Immature natural killer cell (primary cell): ENCODE measurements around the gene SLC30A2. TPM values are rescaled to one million over a fixed set of nuclear protein-coding genes. Genes with fewer than 3 reads are reported as not detected.

Experiments used
- DNase-seq, 3 donors: peaks; one replicate each; pipeline ENCODE4 v3.0.0; 2022; ENCODE audit warnings: mixed read lengths in 1 of 3
- H3K27ac Mint-ChIP-seq, 6 donors: one replicate each; pipeline ENCODE4 v1.8.0; 2020; ENCODE audit warnings: mixed read lengths in 6 of 6, mild to moderate bottlenecking in 5 of 6, inconsistent platforms in 4 of 6, moderate library complexity in 3 of 6
- H3K27me3 Mint-ChIP-seq, 3 donors: one replicate each; pipeline ENCODE4 v1.8.0; 2020 to 2021; ENCODE audit warnings: low read depth in 3 of 3, mild to moderate bottlenecking in 3 of 3, mixed read lengths in 3 of 3, moderate library complexity in 3 of 3, inconsistent platforms in 1 of 3
- H3K36me3 Mint-ChIP-seq, 3 donors: one replicate each; pipeline ENCODE4 v1.8.0; 2020; ENCODE audit warnings: mixed read lengths in 3 of 3, inconsistent platforms in 2 of 3, mild to moderate bottlenecking in 2 of 3
- H3K4me1 Mint-ChIP-seq, 2 donors: one replicate each; pipeline ENCODE4 v1.8.0; 2020; ENCODE audit warnings: inconsistent platforms in 2 of 2, mild to moderate bottlenecking in 2 of 2, mixed read lengths in 2 of 2, moderate library complexity in 1 of 2
- H3K4me3 Mint-ChIP-seq, 5 donors: one replicate each; pipeline ENCODE4 v1.8.0; 2020; ENCODE audit warnings: mild to moderate bottlenecking in 5 of 5, mixed read lengths in 5 of 5, inconsistent platforms in 3 of 5, moderate library complexity in 3 of 5
- H3K9me3 Mint-ChIP-seq, 6 donors: one replicate each; pipeline ENCODE4 v1.8.0; 2020; ENCODE audit warnings: mild to moderate bottlenecking in 6 of 6, mixed read lengths in 6 of 6, inconsistent platforms in 4 of 6, moderate library complexity in 3 of 6
- polyA plus RNA-seq, 3 donors: library from polyadenylated mRNA; unstranded; fragments of 300-500 nt; fragmentation: Illumina TruSeq; gene quantifications; one replicate each; pipeline ENCODE4 v1.2.3, GENCODE V29; 2021

SLC30A2 gene
- polyA plus RNA-seq, 3 donors from 2014 or later = not detected

- Mint-ChIP-seq H3K27me3 (peaks cover 2 to 8% (median 5%) of the 10 kb centered on the region in 3 donors), H3K9me3 (no peaks in the 10 kb centered on the region), H3K4me1 (peaks cover 0 to 1% of the 10 kb centered on the region in 2 donors), H3K27ac (no peak overlapping the region), H3K4me3 (no peak overlapping the region), H3K36me3 (no peaks in the 10 kb centered on the region)
- DNase-seq = no peak
Measured at GRCh38 chr1:26029054-26029863, 16.7 kb downstream of the SLC30A2 start.

- no peaks in the 10 kb centered on the region for H3K9me3 Mint-ChIP-seq
- no peak overlapping the region for H3K4me3 Mint-ChIP-seq
- no peaks in the 10 kb centered on the region for H3K4me1 Mint-ChIP-seq
- no peaks in the 10 kb centered on the region for H3K36me3 Mint-ChIP-seq
- H3K27me3 Mint-ChIP-seq = peaks cover 2 to 8% (median 3%) of the 10 kb centered on the region in 3 donors
- no peak overlapping the region for H3K27ac Mint-ChIP-seq
- DNase-seq = no peak
Measured at GRCh38 chr1:26028490-26028980, 17.4 kb downstream of the SLC30A2 start.

GRCh38 chr1:26027716-26028489 lies 18.0 kb downstream of the SLC30A2 start:
- no peaks in the 10 kb centered on the region for H3K36me3 Mint-ChIP-seq
- no peaks in the 10 kb centered on the region for H3K4me1 Mint-ChIP-seq
- H3K27ac Mint-ChIP-seq = no peak overlapping the region
- H3K9me3 Mint-ChIP-seq = no peaks in the 10 kb centered on the region
- H3K4me3 Mint-ChIP-seq = no peak overlapping the region
- DNase-seq = no peak
- H3K27me3 Mint-ChIP-seq = peaks cover 2 to 9% (median 3%) of the 10 kb centered on the region in 3 donors

GRCh38 chr1:26025517-26025916 lies 20.4 kb downstream of the SLC30A2 start:
- Mint-ChIP-seq H3K27me3 (peaks cover 2 to 3% (median 2%) of the 10 kb centered on the region in 3 donors), H3K27ac (no peak overlapping the region), H3K36me3 (no peaks in the 10 kb centered on the region), H3K9me3 (no peaks in the 10 kb centered on the region), H3K4me3 (no peak overlapping the region), H3K4me1 (no peaks in the 10 kb centered on the region)
- DNase-seq = no peak

GRCh38 chr1:26025060-26025459 lies 20.9 kb downstream of the SLC30A2 start:
- no peak overlapping the region for H3K27ac Mint-ChIP-seq
- H3K36me3 Mint-ChIP-seq = no peaks in the 10 kb centered on the region
- no peak overlapping the region for H3K4me3 Mint-ChIP-seq
- H3K4me1 Mint-ChIP-seq = no peaks in the 10 kb centered on the region
- H3K9me3 Mint-ChIP-seq = no peaks in the 10 kb centered on the region
- no peak for DNase-seq
- H3K27me3 Mint-ChIP-seq = peaks cover 2 to 3% (median 2%) of the 10 kb centered on the region in 3 donors

- peaks cover 4 to 5% of the 10 kb centered on the region in 2 donors for H3K4me1 Mint-ChIP-seq
- peaks cover 0 to 2% (median 2%) of the 10 kb centered on the region in 3 donors for H3K27me3 Mint-ChIP-seq
- no peak overlapping the region for H3K27ac Mint-ChIP-seq
- no peaks in the 10 kb centered on the region for H3K9me3 Mint-ChIP-seq
- no peak for DNase-seq
- H3K36me3 Mint-ChIP-seq = no peaks in the 10 kb centered on the region
- no peak overlapping the region for H3K4me3 Mint-ChIP-seq
Measured at GRCh38 chr1:26023826-26024225, 22.1 kb downstream of the SLC30A2 start.

GRCh38 chr1:26023009-26023408 lies 22.9 kb downstream of the SLC30A2 start:
- Mint-ChIP-seq H3K27ac (no peak overlapping the region), H3K9me3 (no peaks in the 10 kb centered on the region), H3K36me3 (no peaks in the 10 kb centered on the region), H3K4me1 (peaks cover 4 to 5% of the 10 kb centered on the region in 2 donors), H3K27me3 (peaks cover 0 to 2% (median 2%) of the 10 kb centered on the region in 3 donors), H3K4me3 (no peak overlapping the region)
- no peak for DNase-seq

GRCh38 chr1:26022404-26022779 lies 23.5 kb downstream of the SLC30A2 start:
- Mint-ChIP-seq H3K36me3 (no peaks in the 10 kb centered on the region), H3K27ac (no peak overlapping the region), H3K9me3 (no peaks in the 10 kb centered on the region), H3K27me3 (peaks cover 0 to 2% (median 2%) of the 10 kb centered on the region in 3 donors), H3K4me3 (no peak overlapping the region), H3K4me1 (peaks cover 4 to 5% of the 10 kb centered on the region in 2 donors)
- DNase-seq = no peak

GRCh38 chr1:26021647-26022403 lies 24.1 kb downstream of the SLC30A2 start, which contains the start of gene EXTL1:
TSS of gene EXTL1 (plus strand) at chr1:26021775. CDS start at chr1:26022647, 872 bp downstream.
- Mint-ChIP-seq H3K27ac (peak within 1 kb of the TSS in 1 of 6 donors; percentile 17), H3K9me3 (no peaks in the 10 kb centered on the region), H3K27me3 (peaks cover 0 to 2% (median 2%) of the 10 kb centered on the region in 3 donors), H3K4me3 (no peak within 1 kb of the TSS), H3K4me1 (peaks cover 4 to 5% of the 10 kb centered on the region in 2 donors), H3K36me3 (no peaks in the 10 kb centered on the region)
- DNase-seq = no peak

- Mint-ChIP-seq H3K9me3 (no peaks in the 10 kb centered on the region), H3K4me3 (no peak overlapping the region), H3K27ac (no peak overlapping the region), H3K27me3 (peaks cover 0 to 3% (median 0%) of the 10 kb centered on the region in 3 donors), H3K36me3 (no peaks in the 10 kb centered on the region), H3K4me1 (peaks cover 4 to 5% of the 10 kb centered on the region in 2 donors)
- no peak for DNase-seq
Measured at GRCh38 chr1:26020941-26021646, 24.8 kb downstream of the SLC30A2 start.

GRCh38 chr1:26020330-26020768 lies 25.6 kb downstream of the SLC30A2 start:
- Mint-ChIP-seq H3K9me3 (no peaks in the 10 kb centered on the region), H3K27ac (no peak overlapping the region), H3K4me3 (no peak overlapping the region), H3K4me1 (peaks cover 4 to 5% of the 10 kb centered on the region in 2 donors), H3K36me3 (no peaks in the 10 kb centered on the region), H3K27me3 (peaks cover 0 to 3% (median 0%) of the 10 kb centered on the region in 3 donors)
- DNase-seq = no peak

GRCh38 chr1:26019641-26020315 lies 26.1 kb downstream of the SLC30A2 start:
- Mint-ChIP-seq H3K9me3 (no peaks in the 10 kb centered on the region), H3K4me3 (no peak overlapping the region), H3K4me1 (peaks cover 4 to 5% of the 10 kb centered on the region in 2 donors), H3K27me3 (peaks cover 0 to 3% (median 0%) of the 10 kb centered on the region in 3 donors), H3K27ac (peak overlapping the region in 2 of 6 donors; percentile 12 to 26), H3K36me3 (no peaks in the 10 kb centered on the region)
- DNase-seq = no peak
